LNCaP clone FGC (cell line): ENCODE results near the gene CSH1.
"Not testable (repeated sequence)": the region's sequence is repeated elsewhere in the genome, so short reads cannot be mapped to it uniquely, and the experiment has no call there.

Experiments used
- DNase-seq: peaks from one replicate; pipeline ENCODE4 v3.0.0-alpha.2; 2011; ENCODE audit warnings: low read depth
- H3K4me3 ChIP-seq: 2 replicates; pipeline ENCODE4 v1.5.1; 2011; ENCODE audit warnings: mild to moderate bottlenecking, low read depth, low read length, control low read depth
- TF ChIP-seq, protein P1 (sequence below): IDR thresholded peaks from 2 replicates; pipeline ENCODE4 v1.5.1; 2012; ENCODE audit warnings: mild to moderate bottlenecking; ENCODE audit not compliant: control insufficient read depth, insufficient read depth; ENCODE audit errors: extremely low read depth

Gene CSH1

DNA sequence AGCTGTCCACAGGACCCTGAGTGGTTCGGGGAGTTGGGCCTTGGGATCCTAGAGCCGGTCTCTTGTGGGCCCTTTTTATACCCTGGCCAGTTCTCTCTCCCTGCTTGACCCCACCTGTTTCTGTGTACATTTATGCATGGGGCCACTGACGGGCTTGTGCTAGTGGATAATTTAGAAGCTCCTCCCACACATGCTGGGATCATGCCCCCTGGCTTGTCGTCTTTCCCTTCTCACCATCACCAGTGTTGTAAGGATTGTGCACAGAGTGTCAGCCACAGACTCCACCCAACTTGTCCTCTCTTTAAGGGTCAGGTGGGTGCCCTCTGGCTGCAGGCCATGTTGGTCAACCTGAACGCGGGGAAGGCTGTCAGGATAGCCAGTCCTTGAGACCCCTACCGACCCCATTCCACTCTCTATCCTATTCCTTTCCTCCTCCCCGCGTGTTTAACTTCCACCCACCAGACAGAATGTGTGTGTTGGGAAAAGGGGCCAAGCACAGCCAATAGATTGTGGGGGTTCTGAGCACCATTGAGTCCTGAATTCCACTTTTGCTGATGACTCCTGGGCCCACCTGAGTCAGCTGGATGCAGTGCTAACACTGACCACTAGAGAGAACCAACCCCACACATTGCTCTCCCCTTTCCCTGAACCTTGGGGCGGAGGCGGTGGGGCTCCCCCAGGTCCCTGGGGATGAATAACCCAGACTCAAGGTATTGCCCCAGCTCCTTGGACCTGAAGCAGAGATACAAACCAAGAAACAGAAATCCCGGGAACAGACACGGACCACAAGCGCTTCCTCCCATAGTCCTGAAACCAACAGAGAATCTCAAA lies at the start of gene CSH1:
TSS of gene CSH1 (minus strand) at position 51 of the 831 bp plus-strand sequence. CDS start 63 bp downstream, outside the sequence.
- H3K4me3 ChIP-seq, DNase-seq: not testable (repeated sequence)

DNA sequence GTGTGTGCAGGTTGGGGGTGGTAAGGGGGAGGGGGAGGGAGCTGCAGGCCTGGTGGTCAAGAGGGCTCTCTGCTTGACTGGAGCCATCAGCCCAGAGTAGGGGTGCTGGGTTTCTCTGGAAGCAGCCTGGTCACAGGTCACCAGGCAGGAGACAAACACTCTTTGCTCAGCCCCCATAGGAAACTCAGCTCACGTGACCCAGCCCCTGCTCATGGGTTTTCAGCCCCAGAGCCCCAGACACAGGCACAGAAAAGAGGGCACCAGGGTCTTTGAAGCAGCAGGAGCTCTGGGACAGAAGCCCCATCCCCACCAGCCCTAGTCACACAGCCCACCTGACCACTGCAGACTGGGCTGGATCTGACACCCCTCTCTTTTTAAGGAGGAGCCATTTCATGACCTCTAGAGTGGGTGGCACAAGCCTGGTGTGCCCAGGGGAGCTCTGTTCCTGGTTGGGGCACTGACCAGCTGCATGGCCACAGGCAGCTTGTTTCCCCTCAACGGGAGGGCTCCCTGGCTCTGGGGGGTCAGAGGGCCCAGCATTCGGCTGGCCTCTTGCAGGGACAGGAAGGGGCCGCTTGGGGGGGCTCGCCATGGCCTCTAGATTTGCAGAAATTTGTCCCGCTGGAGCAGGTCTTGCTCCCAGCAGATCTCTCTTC lies 49.5 kb upstream of the CSH1 start:
- DNase-seq, result no peak
- no peak overlapping the region for H3K4me3 ChIP-seq
- TF ChIP-seq, protein P1, sequence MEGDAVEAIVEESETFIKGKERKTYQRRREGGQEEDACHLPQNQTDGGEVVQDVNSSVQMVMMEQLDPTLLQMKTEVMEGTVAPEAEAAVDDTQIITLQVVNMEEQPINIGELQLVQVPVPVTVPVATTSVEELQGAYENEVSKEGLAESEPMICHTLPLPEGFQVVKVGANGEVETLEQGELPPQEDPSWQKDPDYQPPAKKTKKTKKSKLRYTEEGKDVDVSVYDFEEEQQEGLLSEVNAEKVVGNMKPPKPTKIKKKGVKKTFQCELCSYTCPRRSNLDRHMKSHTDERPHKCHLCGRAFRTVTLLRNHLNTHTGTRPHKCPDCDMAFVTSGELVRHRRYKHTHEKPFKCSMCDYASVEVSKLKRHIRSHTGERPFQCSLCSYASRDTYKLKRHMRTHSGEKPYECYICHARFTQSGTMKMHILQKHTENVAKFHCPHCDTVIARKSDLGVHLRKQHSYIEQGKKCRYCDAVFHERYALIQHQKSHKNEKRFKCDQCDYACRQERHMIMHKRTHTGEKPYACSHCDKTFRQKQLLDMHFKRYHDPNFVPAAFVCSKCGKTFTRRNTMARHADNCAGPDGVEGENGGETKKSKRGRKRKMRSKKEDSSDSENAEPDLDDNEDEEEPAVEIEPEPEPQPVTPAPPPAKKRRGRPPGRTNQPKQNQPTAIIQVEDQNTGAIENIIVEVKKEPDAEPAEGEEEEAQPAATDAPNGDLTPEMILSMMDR, result no peak

DNA sequence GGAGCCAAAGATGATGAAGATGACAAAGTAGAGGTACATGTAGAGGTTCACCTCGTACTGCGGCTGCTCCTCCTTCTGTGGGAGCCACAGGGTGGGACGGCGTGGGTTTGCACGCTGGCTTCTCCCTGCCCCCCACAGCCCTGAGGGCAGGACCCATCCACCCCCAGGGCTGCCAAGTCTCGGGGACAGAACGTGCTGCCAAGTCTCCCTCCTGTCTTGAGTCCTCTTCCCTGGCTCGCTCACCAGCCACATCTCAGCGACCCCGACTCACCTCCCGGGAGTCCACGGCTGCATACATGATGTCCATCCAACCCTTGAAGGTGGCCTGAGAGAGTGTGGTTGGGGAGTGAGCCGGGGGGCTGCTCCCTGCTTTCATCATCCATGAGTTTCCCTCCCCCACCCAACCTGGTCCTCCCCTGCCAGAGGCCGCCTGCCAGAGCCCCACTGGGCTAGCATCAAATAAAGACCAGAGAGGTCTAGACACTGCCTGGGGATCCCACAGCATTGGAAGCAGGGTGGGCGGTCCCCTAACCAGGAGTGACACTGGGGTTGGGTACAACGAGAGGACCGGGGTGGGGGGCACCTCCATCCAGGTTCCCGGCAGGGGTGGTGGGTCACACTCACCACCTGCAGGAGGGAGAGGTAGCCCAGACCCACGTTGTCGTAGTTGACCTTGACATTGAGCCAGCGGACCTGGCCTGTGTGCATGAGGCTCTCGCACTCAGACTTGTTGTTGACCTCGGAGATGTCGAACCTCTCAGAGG lies 48.5 kb upstream of the CSH1 start:
- H3K4me3 ChIP-seq, result no peak overlapping the region
- DNase-seq, result no peak
- TF ChIP-seq, protein P1, result no peak

DNA sequence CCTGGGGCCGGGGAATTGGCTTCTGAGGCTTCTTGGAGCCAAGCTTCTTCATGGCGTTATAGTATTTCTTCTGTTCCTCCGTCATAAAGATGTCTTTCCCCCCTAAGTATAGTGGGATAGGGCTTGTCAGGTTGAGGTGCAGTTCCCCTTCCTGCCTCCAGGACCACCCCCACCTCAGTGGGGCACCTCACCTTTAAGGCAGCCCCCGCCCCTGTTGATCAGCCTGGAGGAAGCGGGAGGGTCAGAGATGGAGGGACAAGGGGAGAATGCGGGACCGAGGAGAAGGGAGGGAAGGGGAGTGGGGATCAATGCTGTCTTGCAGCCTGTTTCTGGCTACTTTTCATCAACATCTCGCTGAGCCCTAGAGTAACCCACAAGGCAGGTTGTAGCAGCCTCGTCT lies 47.4 kb upstream of the CSH1 start:
- DNase-seq, result no peak
- H3K4me3 ChIP-seq, result no peak overlapping the region

DNA sequence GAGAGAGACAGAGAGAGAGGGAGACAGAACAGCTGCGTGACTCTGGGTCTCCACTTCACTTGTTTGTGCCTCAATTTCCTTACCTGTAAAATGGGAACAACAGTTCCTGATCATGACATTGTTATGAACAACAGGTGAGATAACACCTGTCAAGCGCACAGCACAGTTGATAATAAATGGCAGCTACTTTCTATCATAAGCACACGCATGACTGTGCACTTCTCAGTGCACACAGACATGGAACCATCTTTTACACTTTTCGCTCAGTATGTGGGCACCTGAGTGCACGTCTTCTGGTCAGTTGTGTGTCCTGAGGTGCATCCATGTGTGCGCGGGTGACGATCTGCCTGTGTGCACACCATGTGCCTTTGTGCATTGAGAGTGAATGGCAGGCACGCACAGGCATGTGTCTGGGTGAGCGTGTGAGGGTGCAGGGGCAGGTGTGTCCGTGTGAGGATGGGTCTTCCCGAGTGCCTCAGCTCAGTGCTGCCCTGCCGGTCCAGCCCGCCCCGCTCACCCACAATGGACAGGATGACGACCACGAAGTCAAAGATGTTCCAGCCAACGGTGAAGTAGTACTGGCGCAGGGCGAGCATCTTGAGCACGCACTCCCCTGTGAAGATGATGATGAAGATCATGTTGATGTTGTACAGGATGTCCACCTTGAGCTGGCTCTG lies 46.1 kb upstream of the CSH1 start:
- TF ChIP-seq, protein P1, result no peak
- H3K4me3 ChIP-seq, result no peak overlapping the region
- no peak for DNase-seq

More for the DNA sequence above, 47.4 kb upstream of the CSH1 start:
- TF ChIP-seq, protein P1, result no peak

DNA sequence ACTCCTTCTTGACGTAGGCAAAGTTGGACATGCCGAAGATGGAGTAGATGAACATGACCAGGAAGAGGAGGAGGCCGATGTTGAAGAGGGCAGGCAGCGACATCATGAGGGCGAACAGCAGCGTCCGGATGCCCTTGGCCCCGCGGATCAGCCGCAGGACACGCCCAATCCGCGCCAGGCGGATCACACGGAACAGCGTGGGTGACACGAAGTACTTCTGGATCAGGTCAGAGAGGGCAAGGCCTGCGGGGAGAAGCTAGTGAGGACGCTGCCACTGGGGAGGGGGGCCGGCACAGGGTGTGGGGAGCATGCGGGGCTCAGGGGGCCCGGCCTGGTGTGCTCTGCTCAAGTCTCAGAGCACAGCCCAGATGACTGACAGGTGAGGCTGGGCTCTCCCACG lies 45.4 kb upstream of the CSH1 start:
- no peak overlapping the region for H3K4me3 ChIP-seq
- DNase-seq, result no peak
- TF ChIP-seq, protein P1, result no peak
